PC-3 (cell line): ENCODE data around the gene FAM221B. TPM values are rescaled to one million over a fixed set of nuclear protein-coding genes. Genes with fewer than 3 reads are reported as not detected.

ENCODE experiments used
- ATAC-seq: fragments of 200-7000 bp; cut with Tn5 transposase; 2 replicates; pipeline ENCODE4 v1.9.1; 2020; ENCODE audit warnings: mild to moderate bottlenecking, moderate library complexity
- BruUV-seq: library from RNA; stranded (reverse); fragments of 400-500 nt; replicated peaks from 2 replicates; lab custom pipeline; 2021; lab: Mats Ljungman, UMichigan
- CTCF ChIA-PET: fragments of 300-600 bp; sonication (Branson Sonifier 250); formaldehyde crosslinking; loops from one replicate; lab custom pipeline; 2022; ENCODE audit warnings: antibody characterized with exemption; lab: Charles Lee
- POLR2A ChIA-PET: fragments of 300-600 bp; sonication (Branson Sonifier 250); formaldehyde crosslinking; loops from one replicate; lab custom pipeline; 2022; ENCODE audit warnings: antibody characterized with exemption; ENCODE audit not compliant: unreplicated experiment; lab: Charles Lee
- DNase-seq: peaks from one replicate; pipeline ENCODE4 v3.0.0-alpha.2; 2015
- H2AFZ ChIP-seq: fragments of 300-600 bp; sonication (generic); 2 replicates; pipeline ENCODE4 v1.6.0; 2016; ENCODE audit warnings: antibody characterized with exemption, low read length
- H3F3A ChIP-seq: fragments of 300-600 bp; sonication (generic); one replicate; pipeline ENCODE4 v1.6.0; 2017; ENCODE audit warnings: antibody characterized with exemption, low read length, control low read depth, mild to moderate bottlenecking; ENCODE audit not compliant: unreplicated experiment
- H3K27ac ChIP-seq: fragments of 300-600 bp; sonication (generic); 2 replicates; pipeline ENCODE4 v1.5.1; 2016; ENCODE audit warnings: mild to moderate bottlenecking, low read length
- H3K27me3 ChIP-seq: fragments of 300-600 bp; sonication (generic); 2 replicates; pipeline ENCODE4 v1.6.1; 2016; ENCODE audit warnings: low read length, mixed read lengths
- H3K36me3 ChIP-seq: fragments of 300-600 bp; sonication (generic); 2 replicates; pipeline ENCODE4 v1.6.1; 2016; ENCODE audit warnings: low read depth, mixed run types, low read length, mixed read lengths
- H3K4me1 ChIP-seq: fragments of 300-600 bp; sonication (generic); 2 replicates; pipeline ENCODE4 v1.5.1; 2016; ENCODE audit warnings: low read length; ENCODE audit not compliant: insufficient read depth
- H3K4me2 ChIP-seq: fragments of 300-600 bp; sonication (generic); 2 replicates; pipeline ENCODE4 v1.6.0; 2016; ENCODE audit warnings: low read length
- H3K4me3 ChIP-seq: fragments of 300-600 bp; sonication (generic); 2 replicates; pipeline ENCODE4 v1.5.1; 2016; ENCODE audit warnings: mild to moderate bottlenecking, low read length, mixed read lengths
- H3K79me2 ChIP-seq: fragments of 300-600 bp; sonication (generic); 2 replicates; pipeline ENCODE4 v1.6.1; 2017; ENCODE audit warnings: low read length, mixed read lengths
- H3K9ac ChIP-seq: fragments of 300-600 bp; sonication (generic); 2 replicates; pipeline ENCODE4 v1.6.0; 2016; ENCODE audit warnings: mild to moderate bottlenecking, low read length
- H3K9me2 ChIP-seq: fragments of 300-600 bp; sonication (generic); replicated peaks from 2 replicates; pipeline ENCODE4 v1.6.1; 2016; ENCODE audit warnings: mixed run types, low read length, mixed read lengths
- H3K9me3 ChIP-seq: fragments of 300-600 bp; sonication (generic); 2 replicates; pipeline ENCODE4 v1.6.1; 2016; ENCODE audit warnings: low read length, mixed read lengths
- H4K20me1 ChIP-seq: fragments of 300-600 bp; sonication (generic); 2 replicates; pipeline ENCODE4 v1.6.1; 2016; ENCODE audit warnings: low read length, mixed read lengths
- EZH2 ChIP-seq: fragments of 300-600 bp; sonication (generic); IDR thresholded peaks from one replicate; pipeline ENCODE4 v1.6.1; 2017; ENCODE audit warnings: antibody characterized with exemption, mild to moderate bottlenecking, low read length; ENCODE audit not compliant: unreplicated experiment
- EZH2phosphoT487 ChIP-seq: fragments of 300-600 bp; sonication (generic); IDR thresholded peaks from 2 replicates; pipeline ENCODE4 v1.6.1; 2018; ENCODE audit warnings: mild to moderate bottlenecking, antibody characterized with exemption, low read length, borderline replicate concordance
- intact Hi-C: fragments of 100-400 bp; cut with micrococcal nuclease; formaldehyde crosslinking; loops from 2 replicates; pipeline ENCODE4 v1.9.0; 2023
- total RNA-seq: library from RNA; depleted of rRNA; stranded (reverse); fragments of >200 nt; gene quantifications from 2 replicates; pipeline ENCODE4 v1.2.3, GENCODE V29; 2014
- TF ChIP-seq, protein P1 (sequence below): fragments of 300-600 bp; sonication (generic); conservative IDR thresholded peaks from 2 replicates; pipeline ENCODE4 v1.5.1; 2017; ENCODE audit warnings: antibody characterized with exemption, low read depth, mild to moderate bottlenecking, low read length

The FAM221B gene
- total RNA-seq, 1 experiment from 2014 or later, result not detected

DNA sequence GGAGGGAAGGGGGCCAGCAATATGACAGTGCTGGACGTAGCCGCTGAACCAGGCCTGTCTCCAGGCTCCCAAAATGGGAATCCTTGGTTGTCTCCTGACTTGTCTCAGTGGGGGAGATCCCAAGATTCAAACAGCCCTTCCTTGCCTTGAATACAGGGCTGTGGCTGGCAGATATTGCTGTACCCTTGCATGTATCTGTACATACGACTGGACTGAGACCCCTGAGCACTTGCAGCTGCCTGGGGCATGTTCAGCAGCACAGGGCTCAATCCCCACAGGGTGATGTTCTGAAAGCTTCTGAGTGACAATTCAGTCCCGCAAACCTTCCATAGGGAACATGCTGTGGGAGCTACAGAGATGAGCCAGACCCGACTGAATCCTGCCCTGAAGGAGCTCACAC lies 28.4 kb upstream of the FAM221B start:
- no peaks in the 10 kb centered on the region for H3K79me2 ChIP-seq
- ChIA-PET CTCF (no interaction called here), POLR2A (interaction anchor here (0.6 kb wide), 1 partner anchor 13 kb away, joined by 3 read pairs; no protein-coding TSS in a partner anchor)
- no peak overlapping the region for H3K4me3 ChIP-seq
- H4K20me1 ChIP-seq, result no peaks in the 10 kb centered on the region
- ATAC-seq (no peak), DNase-seq (no peak)
- no peaks in the 10 kb centered on the region for H3K9me2 ChIP-seq
- H3K36me3 ChIP-seq, result no peaks in the 10 kb centered on the region
- H3K27me3 ChIP-seq, result no peaks in the 10 kb centered on the region
- no peaks in the 10 kb centered on the region for H3K4me1 ChIP-seq
- TF ChIP-seq EZH2phosphoT487 (no peak), EZH2 (no peak)
- TF ChIP-seq, protein P1, sequence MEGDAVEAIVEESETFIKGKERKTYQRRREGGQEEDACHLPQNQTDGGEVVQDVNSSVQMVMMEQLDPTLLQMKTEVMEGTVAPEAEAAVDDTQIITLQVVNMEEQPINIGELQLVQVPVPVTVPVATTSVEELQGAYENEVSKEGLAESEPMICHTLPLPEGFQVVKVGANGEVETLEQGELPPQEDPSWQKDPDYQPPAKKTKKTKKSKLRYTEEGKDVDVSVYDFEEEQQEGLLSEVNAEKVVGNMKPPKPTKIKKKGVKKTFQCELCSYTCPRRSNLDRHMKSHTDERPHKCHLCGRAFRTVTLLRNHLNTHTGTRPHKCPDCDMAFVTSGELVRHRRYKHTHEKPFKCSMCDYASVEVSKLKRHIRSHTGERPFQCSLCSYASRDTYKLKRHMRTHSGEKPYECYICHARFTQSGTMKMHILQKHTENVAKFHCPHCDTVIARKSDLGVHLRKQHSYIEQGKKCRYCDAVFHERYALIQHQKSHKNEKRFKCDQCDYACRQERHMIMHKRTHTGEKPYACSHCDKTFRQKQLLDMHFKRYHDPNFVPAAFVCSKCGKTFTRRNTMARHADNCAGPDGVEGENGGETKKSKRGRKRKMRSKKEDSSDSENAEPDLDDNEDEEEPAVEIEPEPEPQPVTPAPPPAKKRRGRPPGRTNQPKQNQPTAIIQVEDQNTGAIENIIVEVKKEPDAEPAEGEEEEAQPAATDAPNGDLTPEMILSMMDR, result no peak
- H3K4me2 ChIP-seq, result no peak overlapping the region
- no TSS peak for BruUV-seq
- no peak overlapping the region for H2AFZ ChIP-seq
- no peak overlapping the region for H3K9ac ChIP-seq
- H3K9me3 ChIP-seq, result no peaks in the 10 kb centered on the region
- intact Hi-C loops, result no loop called here
- no peaks in the 10 kb centered on the region for H3F3A ChIP-seq
- H3K27ac ChIP-seq, result no peak overlapping the region

DNA sequence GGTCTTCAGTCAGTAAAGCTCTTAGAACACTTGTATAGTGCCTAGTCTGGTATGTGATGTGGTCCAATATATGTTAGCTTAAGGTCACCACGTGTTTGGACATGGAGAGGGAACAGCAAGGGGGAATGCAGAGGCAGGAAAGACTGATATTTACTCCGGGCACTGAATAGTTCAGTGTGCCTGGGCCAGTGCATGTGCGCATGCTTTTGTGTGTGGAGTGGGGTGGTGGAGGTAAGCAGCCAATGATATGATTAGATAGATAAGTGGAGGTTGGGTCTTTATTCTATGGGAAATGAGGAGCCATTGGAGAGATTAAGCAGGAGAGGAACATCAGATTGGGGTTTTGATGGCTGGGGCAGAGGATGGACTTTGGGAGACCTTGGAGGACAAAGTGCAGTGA lies 27.7 kb upstream of the FAM221B start:
- H3K27ac ChIP-seq, result no peak overlapping the region
- no peak overlapping the region for H2AFZ ChIP-seq
- H3K9me3 ChIP-seq, result no peaks in the 10 kb centered on the region
- H4K20me1 ChIP-seq, result no peaks in the 10 kb centered on the region
- ATAC-seq, result no peak
- H3K27me3 ChIP-seq, result no peaks in the 10 kb centered on the region
- intact Hi-C loops, result no loop called here
- H3K4me3 ChIP-seq, result no peak overlapping the region
- H3K9me2 ChIP-seq, result no peaks in the 10 kb centered on the region
- CTCF ChIA-PET, result no interaction called here
- H3K4me1 ChIP-seq, result no peaks in the 10 kb centered on the region
- H3K79me2 ChIP-seq, result no peaks in the 10 kb centered on the region
- DNase-seq, result no peak
- no TSS peak for BruUV-seq
- H3K4me2 ChIP-seq, result no peak overlapping the region
- H3F3A ChIP-seq, result no peaks in the 10 kb centered on the region
- POLR2A ChIA-PET, result interaction anchor here (0.6 kb wide), 1 partner anchor 12 kb away, joined by 3 read pairs; no protein-coding TSS in a partner anchor
- no peak overlapping the region for H3K9ac ChIP-seq
- no peaks in the 10 kb centered on the region for H3K36me3 ChIP-seq
- no peak for TF ChIP-seq EZH2phosphoT487
- TF ChIP-seq, protein P1, result no peak

DNA sequence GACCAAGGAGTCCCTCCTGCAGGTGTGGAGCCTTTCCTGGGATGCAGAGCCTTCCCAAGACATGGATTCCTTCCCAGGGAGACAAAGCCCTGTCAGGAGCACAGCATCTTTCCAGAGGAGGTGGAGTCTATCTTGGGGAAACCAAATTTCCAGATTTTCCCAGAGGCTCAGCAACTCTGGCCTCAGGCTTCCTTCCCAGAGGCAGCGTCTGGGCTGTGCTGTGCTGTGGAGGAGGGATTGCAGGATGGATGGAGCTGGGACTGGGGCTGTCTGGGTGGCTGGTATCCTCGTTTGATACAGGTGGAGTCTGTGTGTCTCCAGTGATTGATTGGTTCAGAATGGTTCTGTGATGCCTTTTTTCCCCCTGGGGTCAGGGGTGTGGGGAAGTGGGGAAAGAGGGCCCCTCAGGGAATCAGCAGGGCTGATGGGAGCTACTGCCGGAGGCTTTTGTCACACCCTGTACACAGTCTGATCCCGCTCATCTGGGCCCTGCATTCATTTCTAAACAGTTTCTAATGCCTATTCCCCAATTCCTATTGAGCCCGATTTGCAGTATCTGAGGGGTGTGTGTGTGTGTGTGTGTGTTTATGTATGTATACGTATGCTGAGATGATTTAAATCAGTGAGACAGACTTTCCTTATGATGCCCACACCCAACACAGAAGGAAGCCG lies 25.7 kb upstream of the FAM221B start:
- H3K79me2 ChIP-seq, result no peaks in the 10 kb centered on the region
- ChIA-PET POLR2A (no interaction called here), CTCF (no interaction called here)
- DNase-seq (no peak), ATAC-seq (no peak)
- TF ChIP-seq EZH2 (no peak), EZH2phosphoT487 (no peak)
- TF ChIP-seq, protein P1, result no peak
- no peaks in the 10 kb centered on the region for H3F3A ChIP-seq
- no peaks in the 10 kb centered on the region for H3K4me1 ChIP-seq
- no peak overlapping the region for H2AFZ ChIP-seq
- BruUV-seq, result no TSS peak
- H3K9ac ChIP-seq, result no peak overlapping the region
- no peaks in the 10 kb centered on the region for H3K27me3 ChIP-seq
- no peak overlapping the region for H3K4me3 ChIP-seq
- no peaks in the 10 kb centered on the region for H4K20me1 ChIP-seq
- no peaks in the 10 kb centered on the region for H3K9me2 ChIP-seq
- H3K4me2 ChIP-seq, result no peak overlapping the region
- no peaks in the 10 kb centered on the region for H3K9me3 ChIP-seq
- H3K27ac ChIP-seq, result no peak overlapping the region
- intact Hi-C loops, result no loop called here
- H3K36me3 ChIP-seq, result no peaks in the 10 kb centered on the region
